ENCODE data around the gene IL1RAPL2.

- TF ChIP-seq CTCF (IDR thresholded peaks at IDR 0.05), result no peak
- no peak for TF ChIP-seq TEAD4 (IDR thresholded peaks at IDR 0.05; ENCODE audit: borderline replicate concordance, insufficient read depth)
- no peak for TF ChIP-seq GABPA (IDR thresholded peaks at IDR 0.05; ENCODE audit: low read depth)
- no peak for TF ChIP-seq FOXM1 (IDR thresholded peaks at IDR 0.05; ENCODE audit: low read depth)
- TF ChIP-seq ELF1 (IDR thresholded peaks at IDR 0.05), result no peak
- TF ChIP-seq TAF1 (IDR thresholded peaks at IDR 0.05; ENCODE audit: borderline replicate concordance, low read depth, low read length), result no peak
- TF ChIP-seq JUND (IDR thresholded peaks at IDR 0.05), result no peak
- no peak for TF ChIP-seq SIN3A (IDR thresholded peaks at IDR 0.05; ENCODE audit: borderline replicate concordance, low read depth, low read length)
- TF ChIP-seq REST (IDR thresholded peaks at IDR 0.05; ENCODE audit: low read depth, low read length), result no peak
- no peak for TF ChIP-seq EZH2phosphoT487 (IDR thresholded peaks at IDR 0.05; ENCODE audit: borderline replicate concordance, low read depth)
- no peak for TF ChIP-seq CHD2 (IDR thresholded peaks at IDR 0.05; ENCODE audit: low read length, partially characterized antibody)
- no peak for TF ChIP-seq POLR2AphosphoS5 (IDR thresholded peaks at IDR 0.05; ENCODE audit: low read depth, low read length)
- no peak for TF ChIP-seq PBX3 (IDR thresholded peaks at IDR 0.05)
Measured at GRCh38 chrX:104659005-104659744, 93.2 kb downstream of the IL1RAPL2 start.

Measured in SK-N-SH (cell line).